GM12874 (cell line): ENCODE results near the gene STEAP4.

Experiments
- CTCF ChIP-seq: IDR thresholded peaks from 2 replicates; pipeline ENCODE4 v1.5.1; 2011; ENCODE audit warnings: low read depth, mild to moderate bottlenecking, control low read depth, low read length, moderate library complexity; ENCODE audit not compliant: insufficient read depth

STEAP4 gene

DNA sequence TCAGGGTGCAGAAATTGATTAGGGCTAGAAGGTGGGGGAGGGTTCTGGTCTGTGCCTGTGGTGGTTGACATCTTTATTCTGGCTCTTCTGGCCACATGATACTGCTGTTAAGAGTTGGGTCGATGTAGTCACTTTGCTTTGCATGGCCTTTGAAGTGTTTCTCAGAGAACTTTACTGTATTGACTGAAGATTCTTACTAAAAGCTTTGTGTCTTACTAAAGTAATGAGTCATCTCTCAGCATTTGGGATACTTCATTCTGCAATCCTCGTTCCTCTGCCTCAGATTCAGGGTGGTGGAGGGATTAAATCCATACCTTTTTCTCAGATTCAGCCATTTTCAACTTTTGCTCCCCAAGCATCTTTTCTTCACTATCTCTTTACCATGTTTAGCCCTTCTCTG is 38.6 kb downstream of the STEAP4 start:
- TF ChIP-seq CTCF, result no peak

- TF ChIP-seq CTCF, result no peak
Measured at GRCh38 chr7:88267421-88267820, 39.3 kb downstream of the STEAP4 start.

DNA sequence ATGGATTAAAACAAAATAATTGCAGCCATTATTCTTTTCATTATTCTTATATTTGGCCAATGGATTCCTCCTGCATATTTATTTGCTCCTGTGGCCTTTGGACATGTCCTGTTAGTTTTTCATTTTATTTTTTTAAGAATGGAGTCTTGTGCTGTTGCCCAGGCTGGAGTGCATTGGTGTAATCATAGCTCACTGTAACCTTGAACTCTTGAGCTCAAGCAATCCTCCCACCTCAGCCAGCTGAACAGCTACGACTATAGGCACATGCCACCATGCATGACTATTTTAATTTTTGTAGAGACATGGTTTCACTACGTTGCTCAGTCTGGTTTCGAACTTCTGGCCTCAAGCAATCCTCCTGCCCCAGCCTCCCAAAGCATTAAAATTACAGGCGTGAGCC is 44.1 kb downstream of the STEAP4 start:
- no peak for TF ChIP-seq CTCF

GRCh38 chr7:88260719-88261118 is 46.0 kb downstream of the STEAP4 start:
- TF ChIP-seq CTCF, result no peak

DNA sequence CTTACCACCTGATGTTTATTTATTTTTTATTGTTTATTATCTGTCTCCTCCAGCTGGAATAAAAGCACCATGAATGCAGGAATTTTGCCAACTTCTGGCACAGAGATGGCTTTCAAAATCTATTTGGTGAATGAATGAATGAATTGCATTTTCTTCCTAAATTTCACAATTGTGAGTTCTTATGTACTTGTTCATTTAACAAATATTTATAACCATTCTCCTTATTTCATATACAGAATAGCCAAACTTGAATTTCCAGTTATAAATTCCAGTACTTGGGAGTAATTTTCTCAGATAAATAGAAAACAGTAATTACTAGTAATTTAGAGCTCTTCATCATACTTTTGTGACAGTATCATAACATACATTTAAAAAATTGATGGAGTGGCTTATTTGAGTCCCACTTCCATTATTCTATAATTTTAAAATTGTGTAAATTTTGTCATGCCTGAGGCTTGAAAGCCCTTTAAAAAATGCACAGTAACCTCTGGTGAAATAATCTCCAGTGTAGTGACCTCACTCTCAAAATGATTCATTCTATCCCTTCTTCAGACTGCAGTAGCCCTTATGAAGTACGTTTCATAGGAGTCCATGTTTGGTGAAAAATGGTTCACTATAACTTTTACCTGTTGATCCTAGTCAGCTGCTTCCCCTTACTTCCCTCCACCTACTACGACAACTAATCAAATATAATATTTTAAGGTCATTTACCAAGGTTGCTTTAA is 46.9 kb downstream of the STEAP4 start:
- no peak for TF ChIP-seq CTCF

GRCh38 chr7:88256906-88257305 is 49.8 kb downstream of the STEAP4 start:
- TF ChIP-seq CTCF, result no peak

DNA sequence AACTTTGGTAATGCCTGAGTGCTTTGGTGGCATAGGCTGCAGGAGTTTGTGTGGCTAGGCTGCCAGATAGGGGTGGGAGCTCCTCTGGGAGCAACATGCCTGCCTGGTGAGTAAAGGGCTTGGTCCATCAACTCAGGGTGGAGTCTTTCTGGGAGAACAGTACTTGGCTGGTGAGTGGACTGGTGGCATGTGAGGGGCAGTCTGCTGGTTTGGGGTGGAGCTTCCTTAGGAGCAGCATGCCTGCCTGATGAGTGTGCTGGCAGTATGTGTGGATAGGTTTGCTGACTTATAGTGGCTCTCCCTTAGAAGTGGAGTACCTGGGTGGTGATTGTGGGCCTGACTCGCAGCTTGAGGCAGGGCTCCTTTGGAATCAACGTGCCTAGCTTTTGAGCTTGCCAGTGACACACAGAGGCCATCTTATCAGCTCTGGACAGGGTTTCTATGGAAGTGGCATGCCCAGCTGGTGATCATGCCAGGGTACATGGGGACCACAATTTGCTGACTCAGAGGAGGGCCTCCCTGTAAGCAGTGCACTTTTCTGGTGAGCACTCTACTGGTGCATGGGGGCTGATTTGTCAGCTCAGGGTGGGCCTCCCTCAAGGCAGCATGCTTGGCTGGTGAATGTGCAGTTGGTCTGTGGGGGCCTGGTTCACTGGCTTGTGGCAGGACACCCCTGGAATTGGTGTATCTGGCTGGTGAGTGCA is 51.8 kb downstream of the STEAP4 start:
- no peak for TF ChIP-seq CTCF
